ENCODE results near the gene MAPKAPK3. TPM values are rescaled to one million over a fixed set of nuclear protein-coding genes. Genes with fewer than 3 reads are reported as not detected.

The MAPKAPK3 gene
- total and polyA plus RNA-seq, 2 of the 8 experiments (the other 6 are each of a cell fraction or from before 2014, with no cell fraction given): 65.4 to 99.8 TPM

DNA sequence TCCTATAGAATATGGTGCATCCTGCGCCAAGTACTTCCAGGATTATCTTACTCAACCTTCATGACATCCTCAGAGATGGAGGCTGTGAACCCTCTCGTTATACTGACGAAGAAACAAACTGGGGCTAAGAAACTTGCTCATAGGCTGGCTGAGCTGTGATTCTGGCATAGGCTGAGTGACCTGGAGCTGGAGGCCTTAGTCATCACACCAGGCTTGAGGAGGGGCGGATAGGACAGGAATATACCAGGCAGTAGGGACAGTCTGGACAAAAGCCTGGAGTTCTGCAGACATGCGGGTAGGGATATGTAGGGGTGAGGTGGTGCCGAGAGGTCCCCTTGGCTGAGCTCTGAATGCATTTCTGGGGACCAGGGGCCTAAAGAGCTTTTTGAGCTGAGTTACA is 29.6 kb upstream of the MAPKAPK3 start:
- H3K36me3 ChIP-seq (ENCODE audit: control insufficient read depth in 2 of 4, insufficient read depth in 4 of 4, low read length in 3 of 4): no peaks in the 10 kb centered on the region
- CTCF ChIA-PET (ENCODE audit: partially characterized antibody): interaction anchor here (0.6 to 11.1 kb wide), 5 partner anchors 11 to 800 kb away, joined by 3 to 233 read pairs (median 9); partner anchors contain the start of genes CISH, HEMK1 and MAPKAPK3
- POLR2A ChIA-PET (ENCODE audit: partially characterized antibody): interaction anchor here (0.8 to 3.1 kb wide), 5 partner anchors 9 to 53 kb away, joined by 3 to 9 read pairs (median 3); no protein-coding TSS in a partner anchor
- H3K9me3 ChIP-seq (ENCODE audit: insufficient read depth in 2 of 2, low read depth in 1 of 2, low read length in 1 of 2): no peaks in the 10 kb centered on the region
- H2AK5ac ChIP-seq (ENCODE audit: low read depth, low read length): no peak overlapping the region
- no peaks in the 10 kb centered on the region for H3K79me2 ChIP-seq (ENCODE audit: control insufficient read depth in 1 of 2, insufficient read depth in 2 of 2, low read length in 2 of 2)
- H2AFZ ChIP-seq (ENCODE audit: low read length): no peak overlapping the region
- no peaks in the 10 kb centered on the region for H3K23me2 ChIP-seq (ENCODE audit: low read depth, low read length)
- H4K91ac ChIP-seq (replicated peaks; ENCODE audit: insufficient read length, low read length): no peak overlapping the region
- H2BK15ac ChIP-seq (ENCODE audit: low read length): no peak overlapping the region
- WGBS, 2 experiments (ENCODE audit: extremely low coverage in 1 of 2, insufficient coverage in 1 of 2, insufficient read length in 1 of 2, insufficient replicate concordance in 2 of 2, low coverage in 1 of 2, low lambda C conversion rate in 2 of 2, missing lambda C conversion rate in 1 of 2): 91% methylated on average over 6 of the region's 6 CpGs; no CpG with 5 or more reads in 1 of the 2 experiments
- H4K8ac ChIP-seq (ENCODE audit: extremely low read depth, insufficient read depth, low read length): no peak overlapping the region
- no peak overlapping the region; a peak in 1 of 7 replicates for H3K9ac ChIP-seq (replicated peaks in 1 of 4; ENCODE audit: extremely low read depth in 1 of 4, low read depth in 3 of 4, low read length in 3 of 4)
- H3K56ac ChIP-seq (replicated peaks; ENCODE audit: insufficient read length, low read depth, low read length): no peak overlapping the region
- peaks cover 0 to 2% of the 10 kb centered on the region in 2 experiments for H4K20me1 ChIP-seq (replicated peaks in 1 of 2; ENCODE audit: control insufficient read depth in 1 of 2, insufficient read depth in 2 of 2, low read length in 2 of 2)
- no peak overlapping the region for H2BK12ac ChIP-seq (ENCODE audit: low read depth, low read length)
- no peak overlapping the region for H3K14ac ChIP-seq (ENCODE audit: insufficient read length)
- no peak for DNase-seq (ENCODE audit: low read depth in 1 of 2, low spot score in 2 of 2)
- H3K27ac ChIP-seq (ENCODE audit: low read depth, low read length): no peak overlapping the region
- H2BK20ac ChIP-seq (ENCODE audit: low read length): no peak overlapping the region
- H3K4me1 ChIP-seq (replicated peaks in 1 of 4; ENCODE audit: control insufficient read depth in 3 of 4, insufficient read depth in 4 of 4, low read length in 3 of 4): no peaks in the 10 kb centered on the region
- peaks cover 0 to 2% (median 0%) of the 10 kb centered on the region in 4 experiments; a peak in 1 of 7 replicates for H3K27me3 ChIP-seq (replicated peaks in 1 of 4; ENCODE audit: control insufficient read depth in 3 of 4, extremely low read depth in 1 of 4, insufficient read depth in 3 of 4, low read length in 3 of 4)
- no peak overlapping the region for H2BK5ac ChIP-seq (ENCODE audit: low read depth, low read length)
- no peak overlapping the region for H4K5ac ChIP-seq (ENCODE audit: insufficient read length, low read depth, low read length)
- no peak overlapping the region for H3K4ac ChIP-seq (replicated peaks; ENCODE audit: insufficient read length, low read depth, low read length)
- H3K23ac ChIP-seq (ENCODE audit: insufficient read length): no peak overlapping the region
- no peak for FAIRE-seq
- no peak overlapping the region for H2BK120ac ChIP-seq (replicated peaks; ENCODE audit: low read depth, low read length)
- no peak overlapping the region for H3K4me3 ChIP-seq (ENCODE audit: extremely low read depth in 1 of 4, insufficient read depth in 2 of 4, low read depth in 3 of 4, low read length in 4 of 4)
- H3K79me1 ChIP-seq (ENCODE audit: low read depth, low read length): no peaks in the 10 kb centered on the region
- no peak overlapping the region for H3K18ac ChIP-seq (ENCODE audit: extremely low read depth, low read length)
- H3K4me2 ChIP-seq (ENCODE audit: insufficient read depth in 1 of 2, low read depth in 2 of 2, low read length in 2 of 2): no peak overlapping the region
- TF ChIP-seq CEBPB (IDR thresholded peaks at IDR 0.05; ENCODE audit: low read depth, low read length) (no peak), ZNF274 (IDR thresholded peaks at IDR 0.05; ENCODE audit: borderline replicate concordance, extremely low read depth, low read length) (no peak), SP4 (IDR thresholded peaks at IDR 0.05; ENCODE audit: low read length) (no peak), SRF (IDR thresholded peaks at IDR 0.05; ENCODE audit: low read depth, low read length) (no peak), TCF12 (IDR thresholded peaks at IDR 0.05; ENCODE audit: low read depth, low read length) (no peak), SIX5 (IDR thresholded peaks at IDR 0.05; ENCODE audit: low read depth, low read length) (no peak), CBX5 (IDR thresholded peaks at IDR 0.05; ENCODE audit: low read depth, low read length) (no peak), ATF3 (IDR thresholded peaks at IDR 0.05; ENCODE audit: insufficient read depth, low read depth, low read length) (no peak), ATF2 (IDR thresholded peaks at IDR 0.05; ENCODE audit: low read length) (no peak), POLR2A (IDR thresholded peaks at IDR 0.05; ENCODE audit: control extremely low read depth in 1 of 2, low read depth in 2 of 2, low read length in 2 of 2) (no peak), CREB1 (IDR thresholded peaks at IDR 0.05) (no peak), SIN3A (conservative IDR thresholded peaks at IDR 0.05 in 1 of 2, IDR thresholded peaks at IDR 0.05 in 1 of 2; ENCODE audit: low read depth in 1 of 2, low read length in 2 of 2) (no peak), MAFK (IDR thresholded peaks at IDR 0.05; ENCODE audit: low read depth, low read length) (no peak)
